ENCODE measurements around the gene GSK3B.

DNA sequence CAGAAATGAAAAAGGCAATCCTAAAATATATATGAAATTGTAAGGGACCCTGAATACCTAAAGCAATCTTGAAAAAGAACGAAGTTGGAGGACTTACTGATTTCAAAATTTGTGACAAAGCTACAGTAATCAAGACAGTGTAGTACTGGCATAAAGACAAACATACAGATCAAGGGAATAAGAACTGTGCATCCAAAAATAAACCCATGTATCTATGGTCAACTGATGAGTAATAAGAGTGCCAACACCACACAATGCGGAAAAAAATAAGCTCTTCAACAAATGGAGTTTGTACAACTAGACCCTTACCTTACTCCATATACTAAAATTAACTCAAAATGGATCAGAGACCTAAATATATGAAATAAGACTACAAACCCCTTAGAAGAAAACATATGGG lies 29.6 kb downstream of the GSK3B start:
- TF ChIP-seq, protein P1, sequence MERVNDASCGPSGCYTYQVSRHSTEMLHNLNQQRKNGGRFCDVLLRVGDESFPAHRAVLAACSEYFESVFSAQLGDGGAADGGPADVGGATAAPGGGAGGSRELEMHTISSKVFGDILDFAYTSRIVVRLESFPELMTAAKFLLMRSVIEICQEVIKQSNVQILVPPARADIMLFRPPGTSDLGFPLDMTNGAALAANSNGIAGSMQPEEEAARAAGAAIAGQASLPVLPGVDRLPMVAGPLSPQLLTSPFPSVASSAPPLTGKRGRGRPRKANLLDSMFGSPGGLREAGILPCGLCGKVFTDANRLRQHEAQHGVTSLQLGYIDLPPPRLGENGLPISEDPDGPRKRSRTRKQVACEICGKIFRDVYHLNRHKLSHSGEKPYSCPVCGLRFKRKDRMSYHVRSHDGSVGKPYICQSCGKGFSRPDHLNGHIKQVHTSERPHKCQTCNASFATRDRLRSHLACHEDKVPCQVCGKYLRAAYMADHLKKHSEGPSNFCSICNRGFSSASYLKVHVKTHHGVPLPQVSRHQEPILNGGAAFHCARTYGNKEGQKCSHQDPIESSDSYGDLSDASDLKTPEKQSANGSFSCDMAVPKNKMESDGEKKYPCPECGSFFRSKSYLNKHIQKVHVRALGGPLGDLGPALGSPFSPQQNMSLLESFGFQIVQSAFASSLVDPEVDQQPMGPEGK (CRISPR knock-in tag; IDR thresholded peaks at IDR 0.05; ENCODE audit: borderline replicate concordance) = no peak
- TF ChIP-seq, protein P2, sequence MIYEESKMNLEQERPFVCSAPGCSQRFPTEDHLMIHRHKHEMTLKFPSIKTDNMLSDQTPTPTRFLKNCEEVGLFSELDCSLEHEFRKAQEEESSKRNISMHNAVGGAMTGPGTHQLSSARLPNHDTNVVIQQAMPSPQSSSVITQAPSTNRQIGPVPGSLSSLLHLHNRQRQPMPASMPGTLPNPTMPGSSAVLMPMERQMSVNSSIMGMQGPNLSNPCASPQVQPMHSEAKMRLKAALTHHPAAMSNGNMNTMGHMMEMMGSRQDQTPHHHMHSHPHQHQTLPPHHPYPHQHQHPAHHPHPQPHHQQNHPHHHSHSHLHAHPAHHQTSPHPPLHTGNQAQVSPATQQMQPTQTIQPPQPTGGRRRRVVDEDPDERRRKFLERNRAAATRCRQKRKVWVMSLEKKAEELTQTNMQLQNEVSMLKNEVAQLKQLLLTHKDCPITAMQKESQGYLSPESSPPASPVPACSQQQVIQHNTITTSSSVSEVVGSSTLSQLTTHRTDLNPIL (CRISPR knock-in tag; IDR thresholded peaks at IDR 0.05; ENCODE audit: low read depth) = no peak
- TF ChIP-seq ZNF70 (CRISPR knock-in tag; IDR thresholded peaks at IDR 0.05) (no peak), ZFP30 (CRISPR knock-in tag; IDR thresholded peaks at IDR 0.05) (no peak), CSDC2 (CRISPR knock-in tag; IDR thresholded peaks at IDR 0.05) (no peak), TCF4 (CRISPR knock-in tag; IDR thresholded peaks at IDR 0.05; ENCODE audit: borderline replicate concordance) (no peak), ZNF565 (CRISPR knock-in tag; conservative IDR thresholded peaks at IDR 0.05; ENCODE audit: low read depth) (no peak), BACH2 (CRISPR knock-in tag; IDR thresholded peaks at IDR 0.05; ENCODE audit: borderline replicate concordance) (no peak), ZFP3 (CRISPR knock-in tag; IDR thresholded peaks at IDR 0.05) (no peak), ESRRG (CRISPR knock-in tag; IDR thresholded peaks at IDR 0.05) (no peak)
- TF ChIP-seq, protein P3, sequence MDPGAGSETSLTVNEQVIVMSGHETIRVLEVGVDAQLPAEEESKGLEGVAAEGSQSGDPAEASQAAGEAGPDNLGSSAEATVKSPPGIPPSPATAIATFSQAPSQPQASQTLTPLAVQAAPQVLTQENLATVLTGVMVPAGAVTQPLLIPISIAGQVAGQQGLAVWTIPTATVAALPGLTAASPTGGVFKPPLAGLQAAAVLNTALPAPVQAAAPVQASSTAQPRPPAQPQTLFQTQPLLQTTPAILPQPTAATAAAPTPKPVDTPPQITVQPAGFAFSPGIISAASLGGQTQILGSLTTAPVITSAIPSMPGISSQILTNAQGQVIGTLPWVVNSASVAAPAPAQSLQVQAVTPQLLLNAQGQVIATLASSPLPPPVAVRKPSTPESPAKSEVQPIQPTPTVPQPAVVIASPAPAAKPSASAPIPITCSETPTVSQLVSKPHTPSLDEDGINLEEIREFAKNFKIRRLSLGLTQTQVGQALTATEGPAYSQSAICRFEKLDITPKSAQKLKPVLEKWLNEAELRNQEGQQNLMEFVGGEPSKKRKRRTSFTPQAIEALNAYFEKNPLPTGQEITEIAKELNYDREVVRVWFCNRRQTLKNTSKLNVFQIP (CRISPR knock-in tag; IDR thresholded peaks at IDR 0.05; ENCODE audit: borderline replicate concordance, low read depth) = no peak
- TF ChIP-seq, protein P4, sequence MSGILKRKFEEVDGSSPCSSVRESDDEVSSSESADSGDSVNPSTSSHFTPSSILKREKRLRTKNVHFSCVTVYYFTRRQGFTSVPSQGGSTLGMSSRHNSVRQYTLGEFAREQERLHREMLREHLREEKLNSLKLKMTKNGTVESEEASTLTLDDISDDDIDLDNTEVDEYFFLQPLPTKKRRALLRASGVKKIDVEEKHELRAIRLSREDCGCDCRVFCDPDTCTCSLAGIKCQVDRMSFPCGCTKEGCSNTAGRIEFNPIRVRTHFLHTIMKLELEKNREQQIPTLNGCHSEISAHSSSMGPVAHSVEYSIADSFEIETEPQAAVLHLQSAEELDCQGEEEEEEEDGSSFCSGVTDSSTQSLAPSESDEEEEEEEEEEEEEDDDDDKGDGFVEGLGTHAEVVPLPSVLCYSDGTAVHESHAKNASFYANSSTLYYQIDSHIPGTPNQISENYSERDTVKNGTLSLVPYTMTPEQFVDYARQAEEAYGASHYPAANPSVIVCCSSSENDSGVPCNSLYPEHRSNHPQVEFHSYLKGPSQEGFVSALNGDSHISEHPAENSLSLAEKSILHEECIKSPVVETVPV (CRISPR knock-in tag; IDR thresholded peaks at IDR 0.05) = no peak
- TF ChIP-seq, protein P5, sequence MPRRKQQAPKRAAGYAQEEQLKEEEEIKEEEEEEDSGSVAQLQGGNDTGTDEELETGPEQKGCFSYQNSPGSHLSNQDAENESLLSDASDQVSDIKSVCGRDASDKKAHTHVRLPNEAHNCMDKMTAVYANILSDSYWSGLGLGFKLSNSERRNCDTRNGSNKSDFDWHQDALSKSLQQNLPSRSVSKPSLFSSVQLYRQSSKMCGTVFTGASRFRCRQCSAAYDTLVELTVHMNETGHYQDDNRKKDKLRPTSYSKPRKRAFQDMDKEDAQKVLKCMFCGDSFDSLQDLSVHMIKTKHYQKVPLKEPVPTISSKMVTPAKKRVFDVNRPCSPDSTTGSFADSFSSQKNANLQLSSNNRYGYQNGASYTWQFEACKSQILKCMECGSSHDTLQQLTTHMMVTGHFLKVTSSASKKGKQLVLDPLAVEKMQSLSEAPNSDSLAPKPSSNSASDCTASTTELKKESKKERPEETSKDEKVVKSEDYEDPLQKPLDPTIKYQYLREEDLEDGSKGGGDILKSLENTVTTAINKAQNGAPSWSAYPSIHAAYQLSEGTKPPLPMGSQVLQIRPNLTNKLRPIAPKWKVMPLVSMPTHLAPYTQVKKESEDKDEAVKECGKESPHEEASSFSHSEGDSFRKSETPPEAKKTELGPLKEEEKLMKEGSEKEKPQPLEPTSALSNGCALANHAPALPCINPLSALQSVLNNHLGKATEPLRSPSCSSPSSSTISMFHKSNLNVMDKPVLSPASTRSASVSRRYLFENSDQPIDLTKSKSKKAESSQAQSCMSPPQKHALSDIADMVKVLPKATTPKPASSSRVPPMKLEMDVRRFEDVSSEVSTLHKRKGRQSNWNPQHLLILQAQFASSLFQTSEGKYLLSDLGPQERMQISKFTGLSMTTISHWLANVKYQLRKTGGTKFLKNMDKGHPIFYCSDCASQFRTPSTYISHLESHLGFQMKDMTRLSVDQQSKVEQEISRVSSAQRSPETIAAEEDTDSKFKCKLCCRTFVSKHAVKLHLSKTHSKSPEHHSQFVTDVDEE (CRISPR knock-in tag; IDR thresholded peaks at IDR 0.05) = no peak
